Measurements from ENCODE around the gene POLR2L.

Gene POLR2L

GRCh38 chr11:826836-827145, 15.5 kb downstream of the POLR2L start:
- DNase-seq (ENCODE audit: low spot score): no peak

GRCh38 chr11:826227-826621, 16.1 kb downstream of the POLR2L start:
- no peak for DNase-seq (ENCODE audit: low spot score)

GRCh38 chr11:825366-826226, 16.7 kb downstream of the POLR2L start:
- DNase-seq (ENCODE audit: low spot score): no peak

GRCh38 chr11:824942-825341, 17.4 kb downstream of the POLR2L start:
- no peak for DNase-seq (ENCODE audit: low spot score)

GRCh38 chr11:824292-824880, 17.9 kb downstream of the POLR2L start:
- no peak for DNase-seq (ENCODE audit: low spot score)

- DNase-seq (ENCODE audit: low spot score): no peak
Measured at GRCh38 chr11:823441-824291, 18.7 kb downstream of the POLR2L start.

- no peak for DNase-seq (ENCODE audit: low spot score)
Measured at GRCh38 chr11:821512-822371, 20.6 kb downstream of the POLR2L start.

GRCh38 chr11:820655-821511, 21.4 kb downstream of the POLR2L start:
- no peak for DNase-seq (ENCODE audit: low spot score)

GRCh38 chr11:819943-820649, 22.2 kb downstream of the POLR2L start:
- peak; percentile 86 for DNase-seq (ENCODE audit: low spot score)

GRCh38 chr11:819129-819931, 23.0 kb downstream of the POLR2L start:
- peak; percentile 89 for DNase-seq (ENCODE audit: low spot score)

GRCh38 chr11:818396-819128, 23.8 kb downstream of the POLR2L start, which contains the start of gene PNPLA2:
Gene PNPLA2 (plus strand): TSS chr11:818914. CDS start chr11:819719, 805 bp downstream.
- DNase-seq (ENCODE audit: low spot score): peak; percentile 66

GRCh38 chr11:816433-816779, 25.9 kb downstream of the POLR2L start:
- DNase-seq (ENCODE audit: low spot score): peak; percentile 81

GRCh38 chr11:815675-816432, 26.5 kb downstream of the POLR2L start:
- no peak for DNase-seq (ENCODE audit: low spot score)

- DNase-seq (ENCODE audit: low spot score): no peak
Measured at GRCh38 chr11:813456-814096, 28.8 kb downstream of the POLR2L start.

GRCh38 chr11:813072-813455, 29.3 kb downstream of the POLR2L start:
- no peak for DNase-seq (ENCODE audit: low spot score)

GRCh38 chr11:812390-812789, 29.9 kb downstream of the POLR2L start:
- no peak for DNase-seq (ENCODE audit: low spot score)

GRCh38 chr11:811446-812245, 30.7 kb downstream of the POLR2L start:
- no peak for DNase-seq (ENCODE audit: low spot score)

All from cerebellar cortex (tissue), 1 donor.